DOHH2 (cell line): ENCODE measurements around the gene CACHD1.

Source experiments
- H3F3A ChIP-seq: fragments of 200-600 bp; sonication (generic), shearing (Covaris generic); 2 replicates; pipeline ENCODE4 v1.6.0; 2016; ENCODE audit warnings: antibody characterized with exemption, mild to moderate bottlenecking; ENCODE audit not compliant: control insufficient read depth, insufficient read depth
- H3K27ac ChIP-seq: fragments of 200-600 bp; sonication (generic); 2 replicates; pipeline ENCODE4 v1.5.1; 2014; ENCODE audit warnings: low read depth, mild to moderate bottlenecking, low read length, moderate library complexity
- H3K27me3 ChIP-seq: fragments of 200-600 bp; sonication (generic); 2 replicates; pipeline ENCODE4 v1.6.1; 2014; ENCODE audit warnings: mild to moderate bottlenecking, low read length, mixed read lengths; ENCODE audit not compliant: control insufficient read depth
- H3K36me3 ChIP-seq: fragments of 200-600 bp; sonication (generic); 2 replicates; pipeline ENCODE4 v1.6.1; 2014; ENCODE audit warnings: mild to moderate bottlenecking, low read length, moderate library complexity, mixed read lengths; ENCODE audit not compliant: control insufficient read depth
- H3K4me1 ChIP-seq: fragments of 200-600 bp; sonication (generic); 2 replicates; pipeline ENCODE4 v1.6.1; 2014; ENCODE audit warnings: mild to moderate bottlenecking, low read length, mixed read lengths; ENCODE audit not compliant: control insufficient read depth
- H3K4me2 ChIP-seq: fragments of 200-600 bp; sonication (generic); 2 replicates; pipeline ENCODE4 v1.6.0; 2014; ENCODE audit warnings: mild to moderate bottlenecking, low read length, moderate library complexity
- H3K4me3 ChIP-seq: fragments of 200-600 bp; sonication (generic); 2 replicates; pipeline ENCODE4 v1.5.1; 2014; ENCODE audit warnings: mild to moderate bottlenecking, low read length, mixed read lengths
- H3K79me2 ChIP-seq: fragments of 200-600 bp; sonication (generic); 2 replicates; pipeline ENCODE4 v1.6.1; 2014; ENCODE audit warnings: mild to moderate bottlenecking, low read length, mixed read lengths; ENCODE audit not compliant: control insufficient read depth
- H3K9me2 ChIP-seq: fragments of 200-600 bp; sonication (generic); replicated peaks from 2 replicates; pipeline ENCODE4 v1.6.1; 2014; ENCODE audit warnings: mild to moderate bottlenecking, low read length, mixed read lengths; ENCODE audit not compliant: control insufficient read depth
- H3K9me3 ChIP-seq: fragments of 200-600 bp; sonication (generic); 2 replicates; pipeline ENCODE4 v1.6.1; 2014; ENCODE audit warnings: antibody characterized with exemption, low read length, mixed read lengths; ENCODE audit not compliant: control insufficient read depth, insufficient read depth
- H4K20me1 ChIP-seq: fragments of 200-600 bp; sonication (generic); 2 replicates; pipeline ENCODE4 v1.6.0; 2014; ENCODE audit warnings: low read depth, mild to moderate bottlenecking, antibody characterized with exemption, low read length, moderate library complexity; ENCODE audit not compliant: control insufficient read depth, insufficient read depth
- CTCF ChIP-seq: fragments of 200-600 bp; sonication (generic); IDR thresholded peaks from one replicate; pipeline ENCODE4 v1.5.1; 2014; ENCODE audit warnings: antibody characterized with exemption, mild to moderate bottlenecking, low read depth, low read length; ENCODE audit not compliant: poor library complexity, severe bottlenecking
- EZH2phosphoT487 ChIP-seq: fragments of 200-600 bp; sonication (generic); IDR thresholded peaks from 2 replicates; pipeline ENCODE4 v1.6.1; 2017; ENCODE audit warnings: borderline replicate concordance, mild to moderate bottlenecking, antibody characterized with exemption, low read length, moderate library complexity, mixed read lengths

CACHD1 gene

GRCh38 chr1:64705591-64705990 lies 235.7 kb downstream of the CACHD1 start:
- TF ChIP-seq CTCF: no peak
- no peak for TF ChIP-seq EZH2phosphoT487
- 0 out of 2 replicates have a peak, but pooled peaks cover 4% of the 10 kb centered on the region for H3K27me3 ChIP-seq
- no peaks in the 10 kb centered on the region for H3K9me2 ChIP-seq
- H3K9me3 ChIP-seq: no peaks in the 10 kb centered on the region
- H3K27ac ChIP-seq: no peak overlapping the region
- no peak overlapping the region for H3K4me2 ChIP-seq
- H3K36me3 ChIP-seq: no peaks in the 10 kb centered on the region
- H3K4me1 ChIP-seq: no peaks in the 10 kb centered on the region
- no peaks in the 10 kb centered on the region for H3F3A ChIP-seq
- no peaks in the 10 kb centered on the region for H3K79me2 ChIP-seq
- H4K20me1 ChIP-seq: no peaks in the 10 kb centered on the region
- no peak overlapping the region for H3K4me3 ChIP-seq

GRCh38 chr1:64711266-64711665 lies 241.3 kb downstream of the CACHD1 start:
- Histone ChIP-seq H3K27ac (no peak overlapping the region), H3K4me3 (no peak overlapping the region), H3K4me1 (no peaks in the 10 kb centered on the region), H3K27me3 (no peaks in the 10 kb centered on the region; the same call in 1 of the 2 replicates), H3K9me3 (no peaks in the 10 kb centered on the region), H4K20me1 (no peaks in the 10 kb centered on the region), H3F3A (no peaks in the 10 kb centered on the region), H3K4me2 (no peak overlapping the region), H3K79me2 (no peaks in the 10 kb centered on the region), H3K9me2 (no peaks in the 10 kb centered on the region), H3K36me3 (no peaks in the 10 kb centered on the region)
- TF ChIP-seq CTCF (no peak), EZH2phosphoT487 (no peak)

- no peak overlapping the region for H3K4me2 ChIP-seq
- H3K4me3 ChIP-seq: no peak overlapping the region
- no peaks in the 10 kb centered on the region for H3K79me2 ChIP-seq
- H3K36me3 ChIP-seq: no peaks in the 10 kb centered on the region
- no peaks in the 10 kb centered on the region for H3K9me3 ChIP-seq
- H3F3A ChIP-seq: no peaks in the 10 kb centered on the region
- H4K20me1 ChIP-seq: no peaks in the 10 kb centered on the region
- H3K27ac ChIP-seq: no peak overlapping the region
- H3K27me3 ChIP-seq: no peaks in the 10 kb centered on the region; the same call in 1 of the 2 replicates
- TF ChIP-seq CTCF (no peak), EZH2phosphoT487 (no peak)
- no peaks in the 10 kb centered on the region for H3K4me1 ChIP-seq
- H3K9me2 ChIP-seq: no peaks in the 10 kb centered on the region
Observed at GRCh38 chr1:64712049-64712448, 242.1 kb downstream of the CACHD1 start.
